ENCODE results near the gene FAM171A1. TPM values are rescaled to one million over a fixed set of nuclear protein-coding genes. Genes with fewer than 3 reads are reported as not detected.

Gene FAM171A1
- polyA plus RNA-seq, 1 donor (not counting 4 experiments of a cell fraction or from before 2014, with no cell fraction given), result 8.8 TPM

DNA sequence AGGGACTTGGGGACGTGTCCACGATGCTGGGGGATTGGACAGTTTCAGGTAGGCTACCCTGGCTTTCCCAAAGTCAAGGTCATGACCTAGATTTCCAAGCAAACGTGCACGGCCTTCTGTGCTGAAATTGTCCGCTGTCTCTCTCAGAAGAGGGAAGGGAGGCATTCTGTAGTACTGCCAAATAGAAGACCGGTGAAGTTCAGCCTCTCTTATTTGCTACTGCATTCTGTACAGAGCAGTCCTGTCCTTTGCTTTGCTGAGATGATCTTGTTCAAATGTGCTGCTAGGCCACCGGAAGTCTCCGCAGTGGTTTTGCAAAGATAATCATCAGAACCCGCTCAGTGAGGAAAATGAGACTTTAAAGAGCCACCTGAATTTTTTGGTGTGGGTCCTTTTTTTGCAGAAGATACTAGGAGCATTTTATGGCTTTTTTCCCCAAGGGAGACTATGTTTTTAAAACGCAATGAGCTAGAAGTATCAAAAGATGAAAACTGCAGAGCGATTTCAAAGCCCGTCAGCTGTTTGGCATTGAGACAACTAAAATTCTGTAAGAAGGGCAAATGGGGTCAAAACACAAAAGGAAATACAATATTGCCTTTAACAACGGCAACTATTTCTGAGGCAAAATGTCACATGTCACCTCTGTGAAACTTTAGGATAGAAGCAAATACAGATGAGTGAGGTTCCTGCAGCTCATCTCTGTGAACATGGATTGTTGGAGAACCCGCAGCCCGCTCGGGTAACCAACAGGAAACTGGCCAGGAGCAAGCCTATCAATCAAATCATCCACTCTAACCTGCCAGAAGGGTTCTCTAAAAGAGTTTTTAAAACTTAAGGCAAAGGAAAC lies 201.3 kb downstream of the FAM171A1 start:
- dilution Hi-C loops (cut with MboI; ENCODE audit: extremely low pct_ligation_motif_present, low sequenced_read_pairs), result no loop called here
- Histone ChIP-seq H3K9me1 (ENCODE audit: control insufficient read depth, extremely low read depth, insufficient read depth, low read length) (no peaks in the 10 kb centered on the region), H3K27ac (ENCODE audit: control insufficient read depth, insufficient read depth, low read length) (no peak overlapping the region), H3K4me2 (ENCODE audit: control insufficient read depth, extremely low read depth, insufficient read depth, low read depth, low read length) (no peak overlapping the region), H3K4me1 (ENCODE audit: control insufficient read depth, extremely low read depth, insufficient read depth, low read length) (peaks cover 28% of the 10 kb centered on the region), H3K27me3 (ENCODE audit: control insufficient read depth, extremely low read depth, insufficient read depth, low read length) (no peaks in the 10 kb centered on the region), H4K20me1 (ENCODE audit: control insufficient read depth, extremely low read depth, insufficient read depth, low read length) (no peaks in the 10 kb centered on the region), H3K9ac (ENCODE audit: control insufficient read depth, extremely low read depth, insufficient read depth, low read length) (no peak overlapping the region), H2AFZ (ENCODE audit: control insufficient read depth, low read length) (peak overlapping the region; percentile 1), H3K36me3 (ENCODE audit: control insufficient read depth in 2 of 2, extremely low read depth in 1 of 2, insufficient read depth in 2 of 2, low read length in 2 of 2) (no peaks in the 10 kb centered on the region), H3K4me3 (ENCODE audit: control insufficient read depth in 2 of 3, extremely low read depth in 1 of 3, insufficient read depth in 2 of 3, low read depth in 1 of 3, low read length in 3 of 3) (no peak overlapping the region), H3K79me2 (ENCODE audit: control insufficient read depth, insufficient read depth, low read length) (peaks cover 30% of the 10 kb centered on the region), H3K9me3 (ENCODE audit: control insufficient read depth, low read depth, low read length) (no peaks in the 10 kb centered on the region)
- TF ChIP-seq EZH2 (IDR thresholded peaks at IDR 0.05; ENCODE audit: low read length), result no peak
- TF ChIP-seq, protein P1, sequence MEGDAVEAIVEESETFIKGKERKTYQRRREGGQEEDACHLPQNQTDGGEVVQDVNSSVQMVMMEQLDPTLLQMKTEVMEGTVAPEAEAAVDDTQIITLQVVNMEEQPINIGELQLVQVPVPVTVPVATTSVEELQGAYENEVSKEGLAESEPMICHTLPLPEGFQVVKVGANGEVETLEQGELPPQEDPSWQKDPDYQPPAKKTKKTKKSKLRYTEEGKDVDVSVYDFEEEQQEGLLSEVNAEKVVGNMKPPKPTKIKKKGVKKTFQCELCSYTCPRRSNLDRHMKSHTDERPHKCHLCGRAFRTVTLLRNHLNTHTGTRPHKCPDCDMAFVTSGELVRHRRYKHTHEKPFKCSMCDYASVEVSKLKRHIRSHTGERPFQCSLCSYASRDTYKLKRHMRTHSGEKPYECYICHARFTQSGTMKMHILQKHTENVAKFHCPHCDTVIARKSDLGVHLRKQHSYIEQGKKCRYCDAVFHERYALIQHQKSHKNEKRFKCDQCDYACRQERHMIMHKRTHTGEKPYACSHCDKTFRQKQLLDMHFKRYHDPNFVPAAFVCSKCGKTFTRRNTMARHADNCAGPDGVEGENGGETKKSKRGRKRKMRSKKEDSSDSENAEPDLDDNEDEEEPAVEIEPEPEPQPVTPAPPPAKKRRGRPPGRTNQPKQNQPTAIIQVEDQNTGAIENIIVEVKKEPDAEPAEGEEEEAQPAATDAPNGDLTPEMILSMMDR (optimal IDR thresholded peaks at IDR 0.05 in 1 of 3, IDR thresholded peaks at IDR 0.05 in 1 of 3, conservative IDR thresholded peaks at IDR 0.05 in 1 of 3; ENCODE audit: extremely low read depth in 1 of 3, insufficient read depth in 2 of 3, low read length in 3 of 3), result no peak
- FAIRE-seq (no peak), DNase-seq (ENCODE audit: low read depth, low spot score) (no peak)

DNA sequence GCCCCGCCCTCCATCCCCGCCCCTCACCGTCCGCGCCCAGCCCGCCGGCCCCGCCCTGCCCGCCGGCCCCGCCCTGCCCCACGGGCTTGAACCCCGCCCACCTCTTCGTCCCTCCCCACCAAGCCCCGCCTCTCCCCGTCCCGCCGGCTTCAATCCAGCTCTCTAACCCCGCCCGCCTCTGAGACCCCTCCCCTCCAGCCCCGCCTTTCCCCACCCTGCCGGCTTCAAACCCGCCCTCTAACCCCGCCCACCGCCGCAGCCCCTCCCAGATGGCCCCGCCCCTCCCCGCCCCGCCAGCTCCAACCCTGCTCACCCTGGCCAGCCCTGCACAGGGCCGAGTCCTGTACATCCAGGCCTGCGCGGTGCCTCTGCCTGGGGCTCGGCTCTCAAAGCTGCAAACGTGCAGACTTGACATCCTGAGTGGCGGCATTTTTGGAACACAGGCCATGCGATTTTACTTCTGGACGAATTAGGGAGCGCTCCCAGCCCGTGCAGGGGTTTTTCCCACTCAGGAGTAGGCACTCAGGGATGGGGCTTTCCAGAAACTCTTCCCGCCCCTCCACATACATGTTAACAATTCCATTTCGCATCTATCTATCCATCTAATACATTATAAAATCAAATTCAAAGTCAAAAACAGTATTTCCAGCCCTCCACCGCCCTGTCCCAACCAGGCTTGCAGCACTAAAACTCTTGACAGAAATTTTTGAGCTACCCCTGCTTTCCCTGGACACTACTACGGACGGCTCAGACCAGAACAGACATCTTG lies 202.1 kb downstream of the FAM171A1 start:
- Histone ChIP-seq H4K20me1 (ENCODE audit: control insufficient read depth, extremely low read depth, insufficient read depth, low read length) (no peaks in the 10 kb centered on the region), H2AFZ (ENCODE audit: control insufficient read depth, low read length) (peak overlapping the region; percentile 73), H3K27ac (ENCODE audit: control insufficient read depth, insufficient read depth, low read length) (no peak overlapping the region), H3K9ac (ENCODE audit: control insufficient read depth, extremely low read depth, insufficient read depth, low read length) (no peak overlapping the region), H3K4me3 (ENCODE audit: control insufficient read depth in 2 of 3, extremely low read depth in 1 of 3, insufficient read depth in 2 of 3, low read depth in 1 of 3, low read length in 3 of 3) (peak overlapping the region in 2 of 3 experiments; percentile 40 to 46), H3K9me1 (ENCODE audit: control insufficient read depth, extremely low read depth, insufficient read depth, low read length) (no peaks in the 10 kb centered on the region), H3K9me3 (ENCODE audit: control insufficient read depth, low read depth, low read length) (no peaks in the 10 kb centered on the region), H3K36me3 (ENCODE audit: control insufficient read depth in 2 of 2, extremely low read depth in 1 of 2, insufficient read depth in 2 of 2, low read length in 2 of 2) (no peaks in the 10 kb centered on the region), H3K4me1 (ENCODE audit: control insufficient read depth, extremely low read depth, insufficient read depth, low read length) (peaks cover 28% of the 10 kb centered on the region), H3K79me2 (ENCODE audit: control insufficient read depth, insufficient read depth, low read length) (peaks cover 37% of the 10 kb centered on the region), H3K27me3 (ENCODE audit: control insufficient read depth, extremely low read depth, insufficient read depth, low read length) (no peaks in the 10 kb centered on the region), H3K4me2 (ENCODE audit: control insufficient read depth, extremely low read depth, insufficient read depth, low read depth, low read length) (peak overlapping the region; percentile 70)
- DNase-seq (ENCODE audit: low read depth, low spot score) (peak; percentile 76), FAIRE-seq (no peak)
- dilution Hi-C loops (cut with MboI; ENCODE audit: extremely low pct_ligation_motif_present, low sequenced_read_pairs), result no loop called here
- TF ChIP-seq, protein P1 (optimal IDR thresholded peaks at IDR 0.05 in 1 of 3, IDR thresholded peaks at IDR 0.05 in 1 of 3, conservative IDR thresholded peaks at IDR 0.05 in 1 of 3; ENCODE audit: extremely low read depth in 1 of 3, insufficient read depth in 2 of 3, low read length in 3 of 3), result no peak
- TF ChIP-seq EZH2 (IDR thresholded peaks at IDR 0.05; ENCODE audit: low read length), result no peak
